H1 (cell line): ENCODE results near the gene TDRD12. TPM values are rescaled to one million over a fixed set of nuclear protein-coding genes. Genes with fewer than 3 reads are reported as not detected.

Experiments used
- CTCF ChIA-PET: fragments of 300-600 bp; sonication (Branson Sonifier 250); formaldehyde crosslinking; loops from one replicate; lab custom pipeline; 2021; ENCODE audit not compliant: partially characterized antibody; lab: Charles Lee
- POLR2A ChIA-PET: fragments of 300-600 bp; sonication (Branson Sonifier 250); formaldehyde crosslinking; loops from one replicate; lab custom pipeline; 2021; ENCODE audit warnings: inconsistent platforms; ENCODE audit not compliant: partially characterized antibody; lab: Charles Lee
- DNase-seq, 2 experiments: peaks; one replicate each; pipeline versions ENCODE4 v3.0.0 to v3.0.0-alpha.2; 2010 to 2022; ENCODE audit warnings: low spot score in 2 of 2, low read depth in 1 of 2, mixed read lengths in 1 of 2
- FAIRE-seq: peaks from 2 replicates; lab custom pipeline; 2011; peaks lifted over from hg19 to GRCh38; lab: Jason Lieb, UNC
- H2AFZ ChIP-seq: 2 replicates; pipeline ENCODE4 v1.8.1; 2012; ENCODE audit warnings: low read length, inconsistent platforms
- H2AK5ac ChIP-seq: 2 replicates; pipeline ENCODE4 v1.6.1; 2013; ENCODE audit warnings: low read depth, low read length
- H2BK120ac ChIP-seq: replicated peaks from 2 replicates; pipeline ENCODE3; 2013; ENCODE audit warnings: low read depth, low read length, inconsistent platforms
- H2BK12ac ChIP-seq: 2 replicates; pipeline ENCODE4 v1.6.1; 2013; ENCODE audit warnings: low read depth, low read length
- H2BK15ac ChIP-seq: 2 replicates; pipeline ENCODE4 v1.6.1; 2013; ENCODE audit warnings: low read length
- H2BK20ac ChIP-seq: 2 replicates; pipeline ENCODE4 v1.6.1; 2013; ENCODE audit warnings: low read length
- H2BK5ac ChIP-seq: 2 replicates; pipeline ENCODE4 v1.6.1; 2013; ENCODE audit warnings: low read depth, low read length
- H3K14ac ChIP-seq: 2 replicates; pipeline ENCODE4 v1.6.1; 2013; ENCODE audit warnings: inconsistent platforms; ENCODE audit not compliant: insufficient read length
- H3K18ac ChIP-seq: 2 replicates; pipeline ENCODE4 v1.6.1; 2013; ENCODE audit warnings: low read length; ENCODE audit errors: extremely low read depth
- H3K23ac ChIP-seq: 2 replicates; pipeline ENCODE4 v1.6.1; 2013; ENCODE audit warnings: inconsistent platforms; ENCODE audit not compliant: insufficient read length
- H3K23me2 ChIP-seq: 2 replicates; pipeline ENCODE4 v1.6.1; 2013; ENCODE audit warnings: low read depth, low read length
- H3K27ac ChIP-seq: 2 replicates; pipeline ENCODE4 v1.6.1; 2011; ENCODE audit warnings: low read depth, low read length, inconsistent platforms
- H3K27me3 ChIP-seq, 4 experiments: replicated peaks in 1 of 4; 1 replicate in 1 of 4; 2 replicates in 3 of 4; pipeline versions ENCODE4 v1.6.1 to v1.8.1; 2011 to 2013; ENCODE audit warnings: low read length in 3 of 4, mild to moderate bottlenecking in 3 of 4, inconsistent platforms in 2 of 4, mixed read lengths in 2 of 4, moderate library complexity in 1 of 4; ENCODE audit not compliant: control insufficient read depth in 3 of 4, insufficient read depth in 3 of 4; ENCODE audit errors: extremely low read depth in 1 of 4
- H3K36me3 ChIP-seq, 4 experiments: 2 replicates each; pipeline versions ENCODE4 v1.6.1 to v1.8.1; 2011 to 2013; ENCODE audit warnings: mild to moderate bottlenecking in 4 of 4, low read length in 3 of 4, moderate library complexity in 2 of 4, control low read depth in 1 of 4, inconsistent platforms in 1 of 4; ENCODE audit not compliant: insufficient read depth in 4 of 4, control insufficient read depth in 2 of 4
- H3K4ac ChIP-seq: replicated peaks from 2 replicates; pipeline ENCODE3; 2013; ENCODE audit warnings: low read length, low read depth, mixed read lengths, inconsistent platforms; ENCODE audit not compliant: insufficient read length
- H3K4me1 ChIP-seq, 4 experiments: replicated peaks in 1 of 4; 1 replicate in 1 of 4; 2 replicates in 3 of 4; pipeline versions ENCODE4 v1.6.1 to v1.8.1; 2011 to 2013; ENCODE audit warnings: low read length in 3 of 4, inconsistent platforms in 2 of 4, mixed read lengths in 1 of 4; ENCODE audit not compliant: insufficient read depth in 4 of 4, control insufficient read depth in 3 of 4
- H3K4me2 ChIP-seq, 2 experiments: 2 replicates each; pipeline versions ENCODE4 v1.6.1 to v1.8.1; 2011 to 2013; ENCODE audit warnings: low read depth in 2 of 2, low read length in 2 of 2, control low read depth in 1 of 2, inconsistent platforms in 1 of 2, mild to moderate bottlenecking in 1 of 2; ENCODE audit not compliant: insufficient read depth in 1 of 2
- H3K4me3 ChIP-seq, 4 experiments: fragments of 200-600, 300-600 bp in 1 of 4; sonication (generic), shearing (Covaris generic), sonication (Bioruptor Twin) in 1 of 4; 2 replicates each; pipeline versions ENCODE4 v1.5.1 to v1.8.1; 2011 to 2016; ENCODE audit warnings: low read length in 4 of 4, low read depth in 3 of 4, control low read depth in 2 of 4, inconsistent platforms in 2 of 4, mild to moderate bottlenecking in 2 of 4, mixed read lengths in 1 of 4, moderate library complexity in 1 of 4; ENCODE audit not compliant: insufficient read depth in 2 of 4; ENCODE audit errors: extremely low read depth in 1 of 4
- H3K56ac ChIP-seq: replicated peaks from 2 replicates; pipeline ENCODE3; 2013; ENCODE audit warnings: low read depth, mild to moderate bottlenecking, mixed read lengths, low read length, inconsistent platforms; ENCODE audit not compliant: insufficient read length
- H3K79me1 ChIP-seq: 2 replicates; pipeline ENCODE4 v1.6.1; 2013; ENCODE audit warnings: low read depth, low read length, control low read depth
- H3K79me2 ChIP-seq, 2 experiments: 2 replicates each; pipeline versions ENCODE4 v1.6.1 to v1.8.1; 2012 to 2013; ENCODE audit warnings: low read length in 2 of 2, mild to moderate bottlenecking in 2 of 2, inconsistent platforms in 1 of 2; ENCODE audit not compliant: insufficient read depth in 2 of 2, control insufficient read depth in 1 of 2
- H3K9ac ChIP-seq, 4 experiments: replicated peaks in 1 of 4; 1 replicate in 1 of 4; 2 replicates in 3 of 4; pipeline versions ENCODE4 v1.6.1 to v1.8.1; 2011 to 2013; ENCODE audit warnings: low read depth in 3 of 4, low read length in 3 of 4, control low read depth in 2 of 4, mild to moderate bottlenecking in 2 of 4, moderate library complexity in 2 of 4, inconsistent platforms in 1 of 4; ENCODE audit errors: extremely low read depth in 1 of 4
- H3K9me3 ChIP-seq, 2 experiments: 2 replicates each; pipeline versions ENCODE4 v1.6.1 to v1.8.1; 2012 to 2013; ENCODE audit warnings: mild to moderate bottlenecking in 2 of 2, moderate library complexity in 2 of 2, control low read depth in 1 of 2, inconsistent platforms in 1 of 2, low read depth in 1 of 2, low read length in 1 of 2, mixed read lengths in 1 of 2; ENCODE audit not compliant: insufficient read depth in 2 of 2
- H4K20me1 ChIP-seq, 2 experiments: replicated peaks in 1 of 2; 2 replicates each; pipeline versions ENCODE3 to v1.8.1; 2011 to 2013; ENCODE audit warnings: inconsistent platforms in 2 of 2, low read length in 2 of 2, mild to moderate bottlenecking in 1 of 2; ENCODE audit not compliant: insufficient read depth in 2 of 2, control insufficient read depth in 1 of 2
- H4K5ac ChIP-seq: 2 replicates; pipeline ENCODE4 v1.6.1; 2013; ENCODE audit warnings: low read length, low read depth, mixed read lengths, inconsistent platforms; ENCODE audit not compliant: insufficient read length
- H4K8ac ChIP-seq: 2 replicates; pipeline ENCODE4 v1.8.0; 2013; ENCODE audit warnings: mild to moderate bottlenecking, moderate library complexity, low read length, inconsistent platforms; ENCODE audit not compliant: insufficient read depth; ENCODE audit errors: extremely low read depth
- H4K91ac ChIP-seq: replicated peaks from 2 replicates; pipeline ENCODE3; 2013; ENCODE audit warnings: low read length, mixed read lengths, inconsistent platforms; ENCODE audit not compliant: insufficient read length
- CHD2 ChIP-seq: IDR thresholded peaks from 2 replicates; pipeline ENCODE4 v1.6.1; 2012; ENCODE audit warnings: low read length, improper control_type of control experiment
- KDM1A ChIP-seq: fragments of 200-600, 300-600 bp; sonication (generic); IDR thresholded peaks from 2 replicates; pipeline ENCODE4 v1.7.1; 2016; ENCODE audit warnings: mild to moderate bottlenecking, low read length, borderline replicate concordance
- NANOG ChIP-seq: IDR thresholded peaks from 2 replicates; pipeline ENCODE4 v1.6.1; 2011; ENCODE audit warnings: low read length, low read depth, mild to moderate bottlenecking, inconsistent platforms; ENCODE audit not compliant: insufficient read depth, poor library complexity, severe bottlenecking
- POU5F1 ChIP-seq: IDR thresholded peaks from 2 replicates; pipeline ENCODE4 v1.6.1; 2011; ENCODE audit warnings: low read depth, mild to moderate bottlenecking, low read length, moderate library complexity
- SUZ12 ChIP-seq: fragments of 200-600 bp; sonication (generic); IDR thresholded peaks from 2 replicates; pipeline ENCODE4 v1.6.1; 2012; ENCODE audit warnings: mild to moderate bottlenecking, inconsistent platforms, low read length, moderate library complexity, mixed read lengths
- WGBS, 2 experiments: shearing (Covaris generic) in 1 of 2; methylation state at CpG; one replicate each; pipeline versions ENCODE4 v1.1.6 to v1.1.7; 2013 to 2015; ENCODE audit warnings: low lambda C conversion rate in 2 of 2, mixed read lengths in 2 of 2, inconsistent platforms in 1 of 2, low coverage in 1 of 2, missing lambda C conversion rate in 1 of 2; ENCODE audit not compliant: insufficient replicate concordance in 2 of 2, insufficient coverage in 1 of 2, insufficient read length in 1 of 2; ENCODE audit errors: extremely low coverage in 1 of 2, missing lambda C conversion rate in 1 of 2; 5-methylcytosine and 5-hydroxymethylcytosine counted together
- polyA plus RNA-seq, 7 experiments: library from polyadenylated mRNA; depleted of rRNA in 3 of 7; stranded (reverse) in 5 of 7; unstranded in 2 of 7; fragments of >200 nt in 5 of 7; fragments of 200-250 nt in 2 of 7; gene quantifications; 1 replicate in 5 of 7; 2 replicates in 1 of 7; 4 replicates in 1 of 7; pipeline versions ENCODE4 v1.2.1 to v1.2.3, GENCODE V29; 2011 to 2013; ENCODE audit warnings: missing spikeins in 2 of 7, mixed read lengths in 2 of 7
- total RNA-seq: library from RNA; stranded (reverse); fragmentation: NEBNext Ultra II Directional; extraction: Animal tissue kit (Norgen Biotek cat#: 25700); gene quantifications from 2 replicates; pipeline ENCODE4 v1.2.1, GENCODE V29; 2021

The TDRD12 gene
- total and polyA plus RNA-seq, 2 of the 8 experiments (the other 6 are each of a cell fraction or from before 2014, with no cell fraction given): 0.39 to 0.88 TPM

GRCh38 chr19:32735936-32736335, 16.4 kb downstream of the TDRD12 start:
- no peak overlapping the region for H3K9ac ChIP-seq
- 89% methylated on average over 4 of the region's 4 CpGs; no CpG with 5 or more reads in 1 of the 2 experiments for WGBS, 2 experiments
- no peak overlapping the region for H2BK120ac ChIP-seq
- no peak overlapping the region for H2AFZ ChIP-seq
- CTCF ChIA-PET: interaction anchor here (0.8 to 1.7 kb wide), 4 partner anchors 13 to 231 kb away, joined by 3 to 5 read pairs (median 4); no protein-coding TSS in a partner anchor
- no peak overlapping the region for H3K56ac ChIP-seq
- H2BK15ac ChIP-seq: no peak overlapping the region
- no peaks in the 10 kb centered on the region for H3K27me3 ChIP-seq
- POLR2A ChIA-PET: no interaction called here
- H3K4ac ChIP-seq: no peak overlapping the region
- no peaks in the 10 kb centered on the region for H3K79me1 ChIP-seq
- no peak overlapping the region for H3K14ac ChIP-seq
- H4K91ac ChIP-seq: no peak overlapping the region
- no peak overlapping the region for H2BK20ac ChIP-seq
- H4K20me1 ChIP-seq: no peaks in the 10 kb centered on the region
- H3K79me2 ChIP-seq: no peaks in the 10 kb centered on the region
- no peak overlapping the region for H2AK5ac ChIP-seq
- no peak overlapping the region for H2BK5ac ChIP-seq
- H3K27ac ChIP-seq: no peak overlapping the region
- H3K23ac ChIP-seq: no peak overlapping the region
- no peak overlapping the region for H3K4me2 ChIP-seq
- H4K5ac ChIP-seq: no peak overlapping the region
- no peaks in the 10 kb centered on the region for H3K23me2 ChIP-seq
- DNase-seq: no peak
- H3K4me3 ChIP-seq: no peak overlapping the region
- H3K4me1 ChIP-seq: no peaks in the 10 kb centered on the region
- no peak for FAIRE-seq
- H3K9me3 ChIP-seq: no peaks in the 10 kb centered on the region
- H2BK12ac ChIP-seq: no peak overlapping the region
- no peak overlapping the region for H3K18ac ChIP-seq
- H4K8ac ChIP-seq: no peak overlapping the region
- no peaks in the 10 kb centered on the region for H3K36me3 ChIP-seq
- TF ChIP-seq SUZ12: no peak
- TF ChIP-seq KDM1A: no peak
- no peak for TF ChIP-seq POU5F1
- TF ChIP-seq NANOG: no peak
- TF ChIP-seq CHD2: no peak
